ENCODE measurements around the gene SATL1. TPM values are rescaled to one million over a fixed set of nuclear protein-coding genes. Genes with fewer than 3 reads are reported as not detected.
"Not testable (repeated sequence)": the region's sequence is repeated elsewhere in the genome, so short reads cannot be mapped to it uniquely, and the experiment has no call there.

The SATL1 gene
- total RNA-seq, 1 donor from 2014 or later: not detected

- TF ChIP-seq CTCF (conservative IDR thresholded peaks at IDR 0.05; ENCODE audit: low read depth, low read length): peak; percentile 43
- H3K4me3 ChIP-seq (ENCODE audit: low read depth, low read length): no peak overlapping the region
Observed at GRCh38 chrX:85109235-85109634, 134.3 kb downstream of the SATL1 start.

DNA sequence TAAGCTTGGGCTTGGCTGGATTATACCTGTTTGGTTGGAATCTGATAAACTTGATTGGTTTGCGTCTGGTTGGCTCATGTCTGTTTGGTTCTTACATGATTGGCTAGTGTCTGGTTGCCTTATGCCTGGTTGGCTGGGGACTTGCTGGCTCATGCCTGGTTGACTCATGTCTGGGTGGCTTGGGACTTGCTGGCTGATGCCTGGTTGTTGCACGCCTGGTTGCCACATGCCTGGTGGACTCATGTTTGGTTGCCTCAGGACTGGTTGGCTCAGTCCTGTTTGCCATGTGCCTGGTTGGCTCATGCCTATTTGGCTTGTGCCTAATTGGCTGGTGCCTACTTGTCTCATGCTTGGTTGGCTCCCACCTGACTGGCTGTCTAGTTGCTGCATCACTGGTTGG is 135.4 kb downstream of the SATL1 start:
- DNase-seq (ENCODE audit: low read depth): no peak
- no peak for TF ChIP-seq CTCF (conservative IDR thresholded peaks at IDR 0.05; ENCODE audit: low read depth, low read length)
- no peak overlapping the region for H3K4me3 ChIP-seq (ENCODE audit: low read depth, low read length)

More at GRCh38 chrX:85109235-85109634, 134.3 kb downstream of the SATL1 start:
- DNase-seq (ENCODE audit: low read depth): no peak

DNA sequence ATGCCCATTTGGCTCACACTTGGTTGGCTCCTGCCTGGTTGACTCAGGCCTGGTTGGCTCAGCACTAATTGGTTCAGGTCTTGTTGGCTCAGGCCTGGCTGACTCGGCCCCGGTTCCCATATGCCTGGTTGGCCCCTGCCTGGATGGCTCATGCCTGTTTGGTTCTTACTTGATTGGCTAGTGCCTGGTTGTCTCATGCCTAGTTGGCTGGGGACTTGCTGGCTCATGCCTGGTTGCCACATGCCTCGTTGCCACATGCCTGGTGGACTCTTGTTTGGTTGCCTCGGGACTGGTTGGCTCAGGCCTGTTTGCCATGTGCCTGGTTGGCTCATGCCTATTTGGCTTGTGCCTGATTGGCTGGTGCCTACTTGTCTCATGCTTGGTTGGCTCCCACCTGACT is 136.2 kb downstream of the SATL1 start:
- TF ChIP-seq CTCF (conservative IDR thresholded peaks at IDR 0.05; ENCODE audit: low read depth, low read length): no peak
- no peak for DNase-seq (ENCODE audit: low read depth)
- H3K4me3 ChIP-seq (ENCODE audit: low read depth, low read length): no peak overlapping the region

DNA sequence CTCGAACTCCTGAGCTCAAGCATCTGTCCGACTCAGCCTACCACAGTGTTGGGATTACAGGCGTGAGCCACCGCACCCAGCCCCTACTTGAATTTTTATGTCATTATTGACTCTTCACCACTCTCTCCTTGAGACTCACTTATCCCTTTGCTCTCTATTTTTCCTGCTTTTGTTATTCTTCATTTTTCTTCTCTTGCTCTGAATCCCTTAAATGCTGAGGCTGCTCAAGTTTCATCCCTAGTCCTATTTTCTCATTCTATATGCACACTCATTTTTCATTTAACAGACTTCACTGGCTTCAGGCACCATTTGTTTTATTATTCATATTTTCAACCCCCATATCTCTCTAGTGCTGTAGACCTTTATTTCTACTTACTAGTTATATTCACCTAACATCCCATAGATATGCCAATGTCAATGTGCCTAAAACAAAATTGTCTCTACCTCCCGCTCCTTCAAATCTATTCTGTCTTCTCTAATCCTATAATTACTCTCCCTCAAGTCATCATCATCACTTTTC is 154.2 kb downstream of the SATL1 start:
- no peak for DNase-seq (ENCODE audit: low read depth)
- H3K4me3 ChIP-seq (ENCODE audit: low read depth, low read length): no peak overlapping the region
- TF ChIP-seq CTCF (conservative IDR thresholded peaks at IDR 0.05; ENCODE audit: low read depth, low read length): no peak

DNA sequence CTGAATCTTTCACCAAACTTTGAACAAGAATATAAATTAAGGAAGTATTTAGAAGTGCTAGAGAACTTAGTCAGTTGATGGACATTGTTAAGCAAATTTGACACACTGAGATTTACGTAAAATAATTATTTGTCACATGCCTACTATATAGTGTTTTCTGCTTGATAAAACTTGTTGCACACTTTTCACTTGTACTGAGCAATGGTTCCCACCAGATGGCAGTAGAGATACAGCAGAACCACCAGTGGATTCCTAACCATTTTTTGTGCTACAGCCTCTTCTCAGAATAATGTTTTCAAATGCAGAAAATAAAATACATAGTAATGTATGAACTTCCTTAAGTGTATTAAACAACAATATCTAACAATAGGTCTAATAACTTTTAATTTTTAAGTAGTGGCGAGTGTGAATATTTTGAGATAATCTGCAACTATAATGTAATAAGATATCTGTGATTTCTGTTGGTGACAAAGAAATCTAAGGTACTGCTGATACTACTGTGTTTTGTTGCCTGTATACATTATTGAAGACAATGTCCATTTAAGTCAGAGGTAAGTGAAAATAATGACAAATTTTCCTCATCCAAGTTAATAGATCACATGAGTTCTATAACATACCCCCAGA is 158.7 kb downstream of the SATL1 start:
- no peak for DNase-seq (ENCODE audit: low read depth)
- no peak overlapping the region for H3K4me3 ChIP-seq (ENCODE audit: low read depth, low read length)
- peak; percentile 74 for TF ChIP-seq CTCF (conservative IDR thresholded peaks at IDR 0.05; ENCODE audit: low read depth, low read length)

- DNase-seq (ENCODE audit: low read depth); H3K4me3 ChIP-seq (ENCODE audit: low read depth, low read length): not testable (repeated sequence)
Observed at GRCh38 chrX:85077247-85077646, 166.3 kb downstream of the SATL1 start.

DNA sequence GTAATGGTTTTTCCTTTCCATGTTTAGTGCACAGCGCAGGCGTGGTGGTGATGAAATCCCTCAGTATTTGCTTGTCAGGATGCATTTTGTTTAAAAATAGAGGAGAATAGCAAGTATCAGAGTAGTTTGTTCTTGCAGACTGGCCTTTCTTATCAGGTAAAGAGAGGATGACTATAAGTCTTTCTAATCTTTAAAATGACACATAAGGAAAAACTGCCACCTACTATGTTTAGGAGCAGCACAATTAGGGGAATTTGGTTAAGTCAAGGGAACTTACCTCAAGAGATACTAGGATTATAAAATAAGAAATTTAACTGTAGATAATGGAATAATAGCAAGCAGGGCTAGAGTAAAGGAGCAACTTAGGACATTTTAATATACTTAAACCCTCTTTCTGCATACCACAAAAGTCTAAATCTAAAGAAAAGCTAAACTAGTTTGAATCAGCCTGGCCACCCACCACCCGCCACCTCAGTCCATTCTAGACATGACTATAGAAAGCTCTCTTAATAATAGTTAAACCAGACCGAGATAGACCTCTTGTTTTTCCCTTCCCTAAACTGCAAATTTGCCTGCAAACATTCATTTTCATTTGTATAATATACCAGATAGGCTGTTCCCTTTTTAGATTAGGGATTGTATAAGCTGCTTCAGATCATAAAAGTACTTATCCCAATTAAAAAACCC is 177.9 kb downstream of the SATL1 start:
- no peak for TF ChIP-seq CTCF (conservative IDR thresholded peaks at IDR 0.05; ENCODE audit: low read depth, low read length)
- no peak overlapping the region for H3K4me3 ChIP-seq (ENCODE audit: low read depth, low read length)
- no peak for DNase-seq (ENCODE audit: low read depth)

All from epithelial cell of proximal tubule (primary cell).